SK-N-SH (cell line): ENCODE data around the gene SLC22A15. TPM values are rescaled to one million over a fixed set of nuclear protein-coding genes. Genes with fewer than 3 reads are reported as not detected.

ENCODE experiments used
- CTCF ChIA-PET: fragments of 300-600, 350-600 bp; formaldehyde crosslinking; extraction: SDS; loops from one replicate; lab custom pipeline; 2021; lab: Yijun Ruan, JAX
- POLR2A ChIA-PET: fragments of 350-600 bp; sonication (Branson Sonifier 250); formaldehyde crosslinking; extraction: SDS; loops from one replicate; lab custom pipeline; 2020; ENCODE audit warnings: antibody characterized with exemption, inconsistent platforms; lab: Yijun Ruan, JAX
- DNase-seq: peaks from one replicate; pipeline ENCODE4 v3.0.0; 2012
- H2AFZ ChIP-seq: fragments of 200-600 bp; sonication (generic); 2 replicates; pipeline ENCODE4 v1.8.1; 2016; ENCODE audit warnings: antibody characterized with exemption, mild to moderate bottlenecking, low read depth
- H3F3A ChIP-seq: fragments of 200-600 bp; sonication (generic); replicated peaks from 2 replicates; pipeline ENCODE3; 2016; ENCODE audit warnings: antibody characterized with exemption, mild to moderate bottlenecking; ENCODE audit not compliant: insufficient read depth
- H3K27ac ChIP-seq, 2 experiments: fragments of 200-500 bp in 1 of 2; fragments of 200-600 bp in 1 of 2; sonication (Bioruptor generic) in 1 of 2; sonication (generic), shearing (Covaris generic) in 1 of 2; 2 replicates each; pipeline versions ENCODE4 v1.5.1 to v1.6.1; 2014 to 2016; ENCODE audit warnings: low read depth in 2 of 2, inconsistent platforms in 1 of 2, low read length in 1 of 2, mild to moderate bottlenecking in 1 of 2, mixed read lengths in 1 of 2
- H3K27me3 ChIP-seq: fragments of 200-600 bp; sonication (generic), shearing (Covaris generic); 2 replicates; pipeline ENCODE4 v1.6.1; 2016; ENCODE audit warnings: mixed run types; ENCODE audit not compliant: insufficient read depth
- H3K36me3 ChIP-seq, 2 experiments: fragments of 200-500 bp in 1 of 2; fragments of 200-600 bp in 1 of 2; sonication (Bioruptor generic) in 1 of 2; sonication (generic) in 1 of 2; replicated peaks in 1 of 2; 2 replicates each; pipeline versions ENCODE3 to v1.5.1; 2014 to 2016; ENCODE audit warnings: low read length in 1 of 2, mild to moderate bottlenecking in 1 of 2; ENCODE audit not compliant: insufficient read depth in 2 of 2, control insufficient read depth in 1 of 2
- H3K4me1 ChIP-seq, 2 experiments: fragments of 200-500 bp in 1 of 2; fragments of 200-600 bp in 1 of 2; sonication (Bioruptor generic) in 1 of 2; sonication (generic), shearing (Covaris generic) in 1 of 2; 2 replicates each; pipeline versions ENCODE4 v1.5.1 to v1.6.1; 2014 to 2016; ENCODE audit warnings: low read depth in 1 of 2, low read length in 1 of 2, mixed run types in 1 of 2; ENCODE audit not compliant: insufficient read depth in 2 of 2, control insufficient read depth in 1 of 2
- H3K4me2 ChIP-seq: fragments of 200-600 bp; sonication (generic), shearing (Covaris generic); 2 replicates; pipeline ENCODE4 v1.6.1; 2017; ENCODE audit warnings: mixed run types
- H3K4me3 ChIP-seq, 2 experiments: fragments of 200-500 bp in 1 of 2; fragments of 200-600 bp in 1 of 2; sonication (Bioruptor generic) in 1 of 2; sonication (generic), shearing (Covaris generic) in 1 of 2; 2 replicates each; pipeline versions ENCODE4 v1.5.1 to v1.8.1; 2014 to 2016; ENCODE audit warnings: low read depth in 2 of 2, inconsistent platforms in 1 of 2, low read length in 1 of 2, mild to moderate bottlenecking in 1 of 2, mixed read lengths in 1 of 2, moderate library complexity in 1 of 2
- H3K79me2 ChIP-seq: fragments of 200-600 bp; sonication (generic); 2 replicates; pipeline ENCODE4 v1.8.1; 2017; ENCODE audit warnings: mild to moderate bottlenecking; ENCODE audit not compliant: insufficient read depth
- H3K9ac ChIP-seq: fragments of 200-600 bp; sonication (generic); 2 replicates; pipeline ENCODE4 v1.6.1; 2017; ENCODE audit warnings: mixed run types
- H3K9me2 ChIP-seq: fragments of 200-600 bp; sonication (generic); 2 replicates; pipeline ENCODE4 v1.6.1; 2017; ENCODE audit warnings: mixed run types
- H3K9me3 ChIP-seq: fragments of 200-600 bp; sonication (generic); 2 replicates; pipeline ENCODE4 v1.6.1; 2017; ENCODE audit warnings: mixed run types, mild to moderate bottlenecking, moderate library complexity
- H4K20me1 ChIP-seq: fragments of 200-600 bp; sonication (generic); 2 replicates; pipeline ENCODE4 v1.6.1; 2017; ENCODE audit warnings: mild to moderate bottlenecking, mixed run types; ENCODE audit not compliant: insufficient read depth
- CHD2 ChIP-seq: fragments of 150-350 bp; IDR thresholded peaks from 2 replicates; pipeline ENCODE4 v1.6.1; 2018; ENCODE audit warnings: low read length; ENCODE audit not compliant: partially characterized antibody
- CTCF ChIP-seq: fragments of 200-600 bp; sonication (generic); IDR thresholded peaks from 2 replicates; pipeline ENCODE4 v1.6.1; 2017; ENCODE audit warnings: antibody characterized with exemption, mild to moderate bottlenecking, moderate library complexity
- EZH2phosphoT487 ChIP-seq: fragments of 200-600 bp; sonication (generic); IDR thresholded peaks from 2 replicates; pipeline ENCODE4 v1.6.1; 2017; ENCODE audit warnings: low read depth, mixed run types, mild to moderate bottlenecking, antibody characterized with exemption, moderate library complexity, borderline replicate concordance
- FOSL2 ChIP-seq: IDR thresholded peaks from 2 replicates; pipeline ENCODE4 v1.4.0; 2012; ENCODE audit warnings: low read depth, mild to moderate bottlenecking, moderate library complexity, borderline replicate concordance
- FOXJ3 ChIP-seq: sonication (generic); formaldehyde crosslinking; IDR thresholded peaks from 2 replicates; pipeline ENCODE4 v1.5.1; 2020; ENCODE audit warnings: mild to moderate bottlenecking, missing genetic modification reagents
- FOXM1 ChIP-seq: IDR thresholded peaks from 2 replicates; pipeline ENCODE4 v1.4.0; 2012; ENCODE audit warnings: low read depth, mild to moderate bottlenecking
- MAX ChIP-seq: IDR thresholded peaks from 2 replicates; pipeline ENCODE4 v1.4.0; 2012; ENCODE audit warnings: low read depth
- RAD21 ChIP-seq: IDR thresholded peaks from 2 replicates; pipeline ENCODE4 v1.6.1; 2012; ENCODE audit warnings: mild to moderate bottlenecking, low read length
- REST ChIP-seq: IDR thresholded peaks from 2 replicates; pipeline ENCODE4 v1.6.1; 2012; ENCODE audit warnings: mild to moderate bottlenecking, low read depth, low read length, moderate library complexity
- RXRA ChIP-seq: IDR thresholded peaks from 2 replicates; pipeline ENCODE4 v1.4.0; 2012; ENCODE audit warnings: low read depth, mild to moderate bottlenecking, borderline replicate concordance
- SIN3A ChIP-seq: IDR thresholded peaks from 2 replicates; pipeline ENCODE4 v1.6.1; 2012; ENCODE audit warnings: low read depth, mild to moderate bottlenecking, low read length, moderate library complexity, borderline replicate concordance
- SMC3 ChIP-seq: IDR thresholded peaks from 2 replicates; pipeline ENCODE4 v1.6.1; 2012; ENCODE audit warnings: low read depth, low read length, improper control_type of control experiment
- USF1 ChIP-seq: IDR thresholded peaks from 2 replicates; pipeline ENCODE4 v1.4.0; 2012; ENCODE audit warnings: low read depth, borderline replicate concordance
- USF2 ChIP-seq: fragments of 150-350 bp; IDR thresholded peaks from 2 replicates; pipeline ENCODE4 v1.6.1; 2017; ENCODE audit warnings: antibody characterized with exemption, low read length, low read depth, borderline replicate concordance
- WGBS: methylation state at CpG from one replicate; pipeline ENCODE4 v1.1.6; 2017; ENCODE audit warnings: low lambda C conversion rate; 5-methylcytosine and 5-hydroxymethylcytosine counted together
- polyA plus RNA-seq, 3 experiments: library from polyadenylated mRNA; depleted of rRNA; stranded (reverse); fragments of >200 nt; gene quantifications; 2 replicates each; pipeline ENCODE4 v1.2.3, GENCODE V29; 2012

SLC22A15 gene
- polyA plus RNA-seq, 1 of the 3 experiments (the other 2 are of a cell fraction), result 0.13 TPM

GRCh38 chr1:115977499-115978258, 1.4 kb downstream of the SLC22A15 start:
- Histone ChIP-seq H3K79me2 (no peaks in the 10 kb centered on the region), H3K27me3 (peaks cover 8% of the 10 kb centered on the region; the same call in 1 of the 2 replicates), H3K4me2 (no peak overlapping the region), H3K9ac (no peak overlapping the region), H2AFZ (no peak overlapping the region), H3K4me3 (no peak overlapping the region), H3K36me3 (no peaks in the 10 kb centered on the region), H3K27ac (no peak overlapping the region), H3K9me2 (no peaks in the 10 kb centered on the region), H4K20me1 (no peaks in the 10 kb centered on the region), H3K9me3 (no peaks in the 10 kb centered on the region), H3F3A (no peaks in the 10 kb centered on the region), H3K4me1 (peaks cover 0 to 4% of the 10 kb centered on the region in 2 experiments; a peak in 1 of 4 replicates)
- ChIA-PET CTCF (interaction anchor here (0.8 to 2.3 kb wide), 4 partner anchors 10 to 206 kb away, joined by 3 to 10 read pairs (median 4); no protein-coding TSS in a partner anchor), POLR2A (no interaction called here)
- WGBS, result 78% methylated on average over 9 of the region's 9 CpGs
- TF ChIP-seq RXRA (no peak), RAD21 (no peak)
- no peak for DNase-seq

- H3K9me2 ChIP-seq, result no peaks in the 10 kb centered on the region
- POLR2A ChIA-PET, result no interaction called here
- H4K20me1 ChIP-seq, result no peaks in the 10 kb centered on the region
- no peak overlapping the region for H3K4me3 ChIP-seq
- H3K79me2 ChIP-seq, result no peaks in the 10 kb centered on the region
- TF ChIP-seq MAX (no peak), CHD2 (no peak), USF2 (no peak), CTCF (no peak), FOXM1 (no peak), EZH2phosphoT487 (no peak), USF1 (no peak), SIN3A (no peak), RAD21 (no peak), FOXJ3 (CRISPR knock-in tag) (no peak), SMC3 (no peak), FOSL2 (no peak), REST (no peak)
- CTCF ChIA-PET, result interaction anchor here (0.8 to 2.3 kb wide), 4 partner anchors 9 to 207 kb away, joined by 3 to 10 read pairs (median 4); no protein-coding TSS in a partner anchor
- H2AFZ ChIP-seq, result no peak overlapping the region
- H3K4me2 ChIP-seq, result no peak overlapping the region
- WGBS, result 85% methylated on average over 6 of the region's 6 CpGs
- H3F3A ChIP-seq, result no peaks in the 10 kb centered on the region
- H3K9me3 ChIP-seq, result no peaks in the 10 kb centered on the region
- H3K9ac ChIP-seq, result no peak overlapping the region
- H3K27me3 ChIP-seq, result peaks cover 8% of the 10 kb centered on the region; the same call in 1 of the 2 replicates
- DNase-seq, result no peak
- H3K4me1 ChIP-seq, result peaks cover 0 to 4% of the 10 kb centered on the region in 2 experiments; a peak in 1 of 4 replicates
- no peak overlapping the region for H3K27ac ChIP-seq
- H3K36me3 ChIP-seq, result no peaks in the 10 kb centered on the region
Observed at GRCh38 chr1:115978292-115978941, 2.1 kb downstream of the SLC22A15 start.
